IPS-15b (cell line): Measurements from ENCODE around the gene PPP1R2.
"Not testable (repeated sequence)": the region's sequence is repeated elsewhere in the genome, so short reads cannot be mapped to it uniquely, and the experiment has no call there.

Experiments used
- H3K27me3 ChIP-seq: one replicate; pipeline ENCODE4 v1.6.1; 2013; ENCODE audit warnings: low read length; ENCODE audit not compliant: control insufficient read depth, insufficient read depth
- H3K36me3 ChIP-seq: one replicate; pipeline ENCODE4 v1.6.1; 2013; ENCODE audit warnings: low read length; ENCODE audit not compliant: control insufficient read depth, insufficient read depth
- H3K4me1 ChIP-seq: one replicate; pipeline ENCODE4 v1.6.1; 2013; ENCODE audit warnings: mild to moderate bottlenecking, low read length; ENCODE audit not compliant: control insufficient read depth, insufficient read depth
- H3K4me3 ChIP-seq: one replicate; pipeline ENCODE4 v1.5.1; 2013; ENCODE audit warnings: low read depth, low read length
- H3K9ac ChIP-seq: one replicate; pipeline ENCODE4 v1.6.1; 2013; ENCODE audit warnings: low read depth, mild to moderate bottlenecking, low read length
- H3K9me3 ChIP-seq: one replicate; pipeline ENCODE4 v1.6.1; 2013; ENCODE audit warnings: mild to moderate bottlenecking, low read length; ENCODE audit not compliant: control insufficient read depth, insufficient read depth

PPP1R2 gene

GRCh38 chr3:195532834-195533233, 10.3 kb downstream of the PPP1R2 start:
- Histone ChIP-seq H3K9ac (no peak overlapping the region), H3K36me3 (no peaks in the 10 kb centered on the region), H3K9me3 (no peaks in the 10 kb centered on the region), H3K27me3 (no peaks in the 10 kb centered on the region), H3K4me1 (no peaks in the 10 kb centered on the region), H3K4me3 (no peak overlapping the region)

GRCh38 chr3:195532345-195532744, 10.8 kb downstream of the PPP1R2 start:
- Histone ChIP-seq H3K36me3 (no peaks in the 10 kb centered on the region), H3K4me1 (no peaks in the 10 kb centered on the region), H3K9me3 (no peaks in the 10 kb centered on the region), H3K27me3 (no peaks in the 10 kb centered on the region), H3K9ac (no peak overlapping the region), H3K4me3 (no peak overlapping the region)

- Histone ChIP-seq H3K36me3 (no peaks in the 10 kb centered on the region), H3K4me1 (no peaks in the 10 kb centered on the region), H3K27me3 (no peaks in the 10 kb centered on the region), H3K9ac (no peak overlapping the region), H3K4me3 (no peak overlapping the region), H3K9me3 (no peaks in the 10 kb centered on the region)
These were observed 11.4 kb downstream of the PPP1R2 start for GRCh38 chr3:195531683-195532082.

- H3K9ac ChIP-seq = no peak overlapping the region
- no peaks in the 10 kb centered on the region for H3K27me3 ChIP-seq
- no peaks in the 10 kb centered on the region for H3K36me3 ChIP-seq
- no peaks in the 10 kb centered on the region for H3K9me3 ChIP-seq
- H3K4me3 ChIP-seq = no peak overlapping the region
- no peaks in the 10 kb centered on the region for H3K4me1 ChIP-seq
These were observed 16.6 kb downstream of the PPP1R2 start for GRCh38 chr3:195526492-195526891.

- Histone ChIP-seq H3K27me3 (no peaks in the 10 kb centered on the region), H3K36me3 (no peaks in the 10 kb centered on the region), H3K4me1 (no peaks in the 10 kb centered on the region), H3K4me3 (no peak overlapping the region), H3K9me3 (no peaks in the 10 kb centered on the region), H3K9ac (no peak overlapping the region)
These were observed 18.8 kb downstream of the PPP1R2 start for GRCh38 chr3:195524171-195524896.

GRCh38 chr3:195522254-195523023, 20.7 kb downstream of the PPP1R2 start:
- H3K27me3 ChIP-seq = no peaks in the 10 kb centered on the region
- no peak overlapping the region for H3K9ac ChIP-seq
- no peaks in the 10 kb centered on the region for H3K4me1 ChIP-seq
- no peaks in the 10 kb centered on the region for H3K9me3 ChIP-seq
- H3K36me3 ChIP-seq = no peaks in the 10 kb centered on the region
- H3K4me3 ChIP-seq = no peak overlapping the region

GRCh38 chr3:195517030-195517429, 26.1 kb downstream of the PPP1R2 start:
- H3K36me3 ChIP-seq = no peaks in the 10 kb centered on the region
- no peaks in the 10 kb centered on the region for H3K27me3 ChIP-seq
- no peak overlapping the region for H3K4me3 ChIP-seq

GRCh38 chr3:195514610-195515235, 28.4 kb downstream of the PPP1R2 start:
- H3K9ac ChIP-seq, H3K4me1 ChIP-seq, H3K9me3 ChIP-seq, H3K36me3 ChIP-seq, H3K27me3 ChIP-seq, H3K4me3 ChIP-seq: not testable (repeated sequence)

More at GRCh38 chr3:195517030-195517429, 26.1 kb downstream of the PPP1R2 start:
- Histone ChIP-seq H3K9me3 (no peaks in the 10 kb centered on the region), H3K9ac (no peak overlapping the region), H3K4me1 (no peaks in the 10 kb centered on the region)

GRCh38 chr3:195512798-195513345, 30.3 kb downstream of the PPP1R2 start:
- Histone ChIP-seq H3K36me3 (no peaks in the 10 kb centered on the region), H3K9me3 (no peaks in the 10 kb centered on the region), H3K4me1 (no peaks in the 10 kb centered on the region), H3K9ac (no peak overlapping the region), H3K4me3 (no peak overlapping the region), H3K27me3 (no peaks in the 10 kb centered on the region)

- no peak overlapping the region for H3K9ac ChIP-seq
- H3K36me3 ChIP-seq = no peaks in the 10 kb centered on the region
- no peak overlapping the region for H3K4me3 ChIP-seq
- H3K9me3 ChIP-seq = no peaks in the 10 kb centered on the region
- H3K4me1 ChIP-seq = no peaks in the 10 kb centered on the region
- H3K27me3 ChIP-seq = no peaks in the 10 kb centered on the region
These were observed 32.0 kb downstream of the PPP1R2 start for GRCh38 chr3:195511136-195511535.

- H3K9me3 ChIP-seq = no peaks in the 10 kb centered on the region
- H3K9ac ChIP-seq = no peak overlapping the region
- H3K4me1 ChIP-seq = no peaks in the 10 kb centered on the region
- H3K36me3 ChIP-seq = no peaks in the 10 kb centered on the region
- H3K27me3 ChIP-seq = no peaks in the 10 kb centered on the region
- H3K4me3 ChIP-seq = no peak overlapping the region
These were observed 34.9 kb downstream of the PPP1R2 start for GRCh38 chr3:195508185-195508584.
